ENCODE data around the gene KCTD17.

DNA sequence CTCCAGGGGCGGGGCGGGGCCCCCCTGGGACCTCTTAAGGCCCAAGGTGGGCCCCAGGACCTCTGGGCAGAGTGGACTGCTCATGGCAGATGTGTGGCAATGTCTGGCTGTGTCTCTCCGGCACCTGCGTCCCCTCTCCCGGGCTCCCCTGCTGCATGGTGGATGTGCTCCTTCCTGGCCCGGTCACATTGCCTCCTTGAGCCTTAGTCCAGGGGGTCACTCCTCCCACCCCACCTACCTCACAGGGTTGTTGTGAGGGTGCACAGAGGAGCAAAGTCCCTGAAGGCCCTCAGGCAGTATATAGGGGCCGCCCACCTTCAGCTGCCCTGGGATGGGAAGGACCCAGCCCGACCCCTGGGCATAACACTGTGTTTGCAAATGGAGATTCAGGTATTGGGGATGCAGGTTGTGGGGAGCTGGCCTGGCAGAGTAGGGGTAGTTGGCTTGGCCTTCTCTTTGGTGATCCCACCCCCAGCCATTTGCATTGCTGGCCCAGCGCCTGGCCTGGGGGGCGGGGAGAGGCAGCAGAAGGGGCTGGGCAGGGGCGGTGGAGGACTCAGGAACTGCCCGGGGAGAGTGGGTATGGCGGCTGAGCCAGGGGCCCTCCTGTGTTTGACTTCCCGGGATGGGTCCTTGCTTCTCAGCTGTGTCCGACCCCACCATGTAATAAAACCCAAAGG is 11.3 kb downstream of the KCTD17 start:
- TF ChIP-seq, protein P1, sequence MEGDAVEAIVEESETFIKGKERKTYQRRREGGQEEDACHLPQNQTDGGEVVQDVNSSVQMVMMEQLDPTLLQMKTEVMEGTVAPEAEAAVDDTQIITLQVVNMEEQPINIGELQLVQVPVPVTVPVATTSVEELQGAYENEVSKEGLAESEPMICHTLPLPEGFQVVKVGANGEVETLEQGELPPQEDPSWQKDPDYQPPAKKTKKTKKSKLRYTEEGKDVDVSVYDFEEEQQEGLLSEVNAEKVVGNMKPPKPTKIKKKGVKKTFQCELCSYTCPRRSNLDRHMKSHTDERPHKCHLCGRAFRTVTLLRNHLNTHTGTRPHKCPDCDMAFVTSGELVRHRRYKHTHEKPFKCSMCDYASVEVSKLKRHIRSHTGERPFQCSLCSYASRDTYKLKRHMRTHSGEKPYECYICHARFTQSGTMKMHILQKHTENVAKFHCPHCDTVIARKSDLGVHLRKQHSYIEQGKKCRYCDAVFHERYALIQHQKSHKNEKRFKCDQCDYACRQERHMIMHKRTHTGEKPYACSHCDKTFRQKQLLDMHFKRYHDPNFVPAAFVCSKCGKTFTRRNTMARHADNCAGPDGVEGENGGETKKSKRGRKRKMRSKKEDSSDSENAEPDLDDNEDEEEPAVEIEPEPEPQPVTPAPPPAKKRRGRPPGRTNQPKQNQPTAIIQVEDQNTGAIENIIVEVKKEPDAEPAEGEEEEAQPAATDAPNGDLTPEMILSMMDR (conservative IDR thresholded peaks at IDR 0.05 in 1 of 2, IDR thresholded peaks at IDR 0.05 in 1 of 2; ENCODE audit: extremely low read depth in 1 of 2, insufficient read depth in 1 of 2, low read depth in 1 of 2, low read length in 2 of 2): no peak
- TF ChIP-seq EZH2 (IDR thresholded peaks at IDR 0.05; ENCODE audit: borderline replicate concordance, low read length): no peak
